M059J (cell line): Measurements from ENCODE around the gene LNX1. TPM values are rescaled to one million over a fixed set of nuclear protein-coding genes. Genes with fewer than 3 reads are reported as not detected.

Source experiments
- DNase-seq: peaks from one replicate; pipeline ENCODE4 v3.0.0-alpha.2; 2012; ENCODE audit warnings: low read depth
- total RNA-seq: library from RNA; depleted of rRNA; stranded (reverse); fragments of >200 nt; shearing (Covaris generic); gene quantifications from 2 replicates; pipeline ENCODE4 v1.2.3, GENCODE V29; 2014

Gene LNX1
- total RNA-seq, 1 experiment from 2014 or later, result 1.7 TPM

DNA sequence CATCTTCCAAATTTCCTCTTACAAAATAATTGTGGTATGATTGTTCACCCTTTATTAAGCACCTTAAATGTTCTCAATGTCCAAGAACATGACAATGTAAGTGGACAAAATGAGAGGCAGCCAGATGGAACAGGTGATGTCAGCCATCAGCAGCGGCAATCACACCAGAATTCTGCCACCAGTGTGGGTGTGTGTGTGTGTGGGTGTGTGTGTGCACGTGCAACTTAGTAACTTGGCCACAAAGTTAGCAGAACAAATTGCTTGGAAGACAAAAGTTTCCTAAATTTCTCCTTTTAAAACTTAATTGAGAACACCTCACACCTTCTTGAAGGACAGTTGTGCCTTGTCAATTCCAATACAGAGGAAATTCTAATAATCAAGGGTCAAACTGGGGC, 18.7 kb downstream of the LNX1 start:
- no peak for DNase-seq

DNA sequence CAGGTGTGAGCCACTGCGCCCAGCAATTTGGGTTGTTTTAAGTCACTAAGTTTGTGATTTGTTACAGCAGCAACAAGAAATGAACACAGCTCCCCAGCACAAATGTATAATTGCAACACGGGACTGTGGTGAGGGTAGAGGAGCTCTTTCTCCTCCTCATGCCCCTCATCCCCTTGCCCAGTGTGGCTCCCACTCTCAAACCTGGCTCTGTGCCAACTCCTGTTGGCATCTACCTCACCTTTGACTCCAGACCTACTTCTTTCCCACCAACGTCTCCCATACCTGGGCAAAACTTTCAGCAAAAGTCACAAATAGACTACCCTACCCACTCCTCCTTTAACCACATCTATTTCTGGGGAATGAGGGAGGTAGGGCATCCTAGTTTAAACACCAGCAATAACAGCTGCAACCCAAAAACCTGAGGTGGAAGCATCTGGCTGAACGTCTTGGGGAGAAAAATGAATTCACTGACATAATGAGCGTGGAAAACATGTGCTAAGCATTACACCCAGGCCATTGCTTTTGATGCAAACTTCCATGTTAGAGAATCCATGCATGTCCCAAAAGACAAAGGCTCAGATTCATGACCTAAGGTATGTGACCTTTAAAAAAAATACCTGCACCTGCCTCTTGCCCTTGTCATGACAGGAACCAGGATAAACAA, 19.2 kb downstream of the LNX1 start:
- no peak for DNase-seq

DNA sequence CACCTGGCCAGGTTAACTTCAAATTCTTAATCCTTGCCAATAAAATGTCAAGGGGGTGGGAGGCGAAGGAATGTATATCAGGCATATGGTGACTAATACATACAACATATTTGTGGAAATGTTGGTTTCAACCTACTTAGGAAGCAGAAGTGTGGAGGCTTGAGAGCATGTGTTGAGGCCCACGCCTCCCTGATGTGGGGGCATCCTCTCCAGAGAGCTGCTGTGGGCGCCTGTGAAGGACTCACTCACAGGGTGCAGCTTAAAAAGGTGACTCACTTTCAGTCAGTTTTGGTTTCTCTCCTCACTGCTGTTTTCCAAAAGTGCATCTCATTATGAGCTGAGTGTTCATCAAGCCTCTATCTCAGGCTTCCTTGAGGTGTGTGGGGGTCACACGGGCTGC, 27.5 kb downstream of the LNX1 start:
- peak; percentile 30 for DNase-seq

GRCh38 chr4:53562409-53562808, 28.9 kb downstream of the LNX1 start:
- DNase-seq, result no peak

DNA sequence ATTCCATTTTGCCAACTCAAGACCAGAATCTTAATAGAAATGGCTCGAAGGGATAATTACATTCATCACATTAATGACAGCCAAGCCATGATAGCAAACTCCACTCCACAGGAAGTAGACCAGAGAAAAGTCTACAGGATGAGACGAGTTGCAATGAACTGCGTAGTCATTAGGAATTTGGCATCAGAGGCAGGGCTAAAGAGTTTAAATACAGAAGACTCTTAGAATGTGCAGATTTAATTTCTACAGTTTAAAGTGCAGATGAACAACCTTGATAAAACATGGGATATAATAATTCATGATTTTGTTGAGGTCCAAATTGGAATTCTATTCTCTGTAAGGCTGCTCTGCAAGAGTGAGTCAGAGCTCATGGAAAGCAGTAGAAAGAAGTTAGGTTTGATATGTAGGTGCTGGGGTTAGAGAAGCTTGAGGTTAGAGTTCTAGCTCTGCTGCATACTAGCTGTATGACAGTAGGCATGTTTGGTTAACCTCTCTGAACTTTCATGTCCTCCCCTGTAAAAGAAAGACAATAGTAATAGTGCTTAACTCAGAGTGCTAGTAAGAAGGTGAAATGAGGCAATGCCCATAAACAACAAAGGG, 32.2 kb downstream of the LNX1 start:
- DNase-seq, result peak; percentile 48

GRCh38 chr4:53558065-53558801, 33.1 kb downstream of the LNX1 start:
- peak; percentile 62 for DNase-seq

- no peak for DNase-seq
Measured at GRCh38 chr4:53557669-53558064, 33.6 kb downstream of the LNX1 start.

DNA sequence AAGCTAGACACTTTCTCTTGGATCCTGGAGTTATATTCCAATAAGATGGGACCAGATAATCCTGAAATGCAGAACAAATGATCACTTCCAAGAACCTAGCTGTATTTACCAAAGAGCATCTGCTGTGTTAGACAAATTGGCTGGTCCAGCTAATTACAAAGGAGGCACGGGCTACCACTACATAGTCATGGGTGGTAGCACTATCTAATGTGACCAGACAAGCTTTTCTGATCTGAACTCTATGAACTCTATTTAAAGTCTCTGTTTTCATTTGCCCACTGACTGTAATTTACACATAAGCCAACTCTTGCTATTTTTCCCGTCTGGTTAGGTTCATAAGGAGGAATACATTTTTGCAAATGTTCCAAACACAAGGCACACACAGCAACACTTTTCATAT, 34.6 kb downstream of the LNX1 start:
- no peak for DNase-seq

DNA sequence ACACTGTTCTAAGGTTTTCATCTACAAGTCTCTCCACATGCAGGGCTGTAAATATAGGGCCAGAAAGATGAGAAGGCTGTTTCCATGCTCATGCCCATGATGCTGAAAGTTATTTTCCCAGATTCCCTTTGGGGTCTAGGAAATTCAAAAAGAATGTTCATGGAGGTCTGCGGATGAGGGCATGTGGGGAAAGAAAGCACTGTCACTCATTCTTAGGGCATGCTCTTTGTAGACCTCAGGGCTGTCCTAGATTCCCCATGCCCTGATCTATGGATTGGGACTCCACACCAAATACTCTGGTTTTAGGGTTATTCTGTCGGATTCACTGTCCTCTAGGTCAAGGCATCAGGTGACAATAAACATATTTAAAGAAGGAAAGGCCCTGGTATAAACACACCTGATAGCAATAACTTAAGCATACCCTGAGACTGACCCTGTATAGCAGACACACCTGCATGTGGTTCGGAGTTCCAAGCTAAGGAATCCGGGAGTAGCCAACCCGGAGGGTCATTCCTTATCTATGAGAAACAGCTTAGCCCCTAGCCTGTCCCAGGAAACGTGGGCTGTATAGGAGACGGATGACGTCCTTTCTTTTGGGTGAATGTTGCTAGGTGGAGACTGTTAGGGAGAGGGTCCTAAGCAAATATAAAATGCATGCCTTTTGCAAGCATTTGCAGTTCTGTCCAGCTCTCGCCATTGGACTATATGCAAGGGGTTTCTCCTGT, 37.6 kb downstream of the LNX1 start:
- DNase-seq, result no peak

GRCh38 chr4:53552711-53553110, 38.6 kb downstream of the LNX1 start:
- no peak for DNase-seq

- DNase-seq, result peak; percentile 37
Measured at GRCh38 chr4:53551958-53552357, 39.3 kb downstream of the LNX1 start.

- no peak for DNase-seq
Measured at GRCh38 chr4:53551281-53551864, 39.9 kb downstream of the LNX1 start.

DNA sequence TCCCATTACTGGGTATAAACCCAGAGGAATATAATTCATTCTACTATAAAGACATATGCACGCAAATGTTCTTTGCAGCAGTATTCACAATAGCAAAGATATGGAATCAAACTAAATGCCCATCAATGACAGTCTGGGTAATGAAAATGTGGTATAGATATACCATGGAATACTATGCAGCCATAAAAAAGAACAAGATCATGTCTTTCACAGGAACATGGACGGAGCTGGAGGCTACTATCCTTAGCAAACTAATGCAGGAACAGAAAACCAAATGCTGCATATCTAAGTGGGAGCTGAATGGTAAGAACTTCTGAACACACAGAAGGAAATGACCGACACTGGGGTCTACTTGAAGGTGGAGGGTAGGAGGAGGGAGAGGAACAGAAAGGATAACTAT, 42.6 kb downstream of the LNX1 start:
- DNase-seq, result no peak

GRCh38 chr4:53547983-53548382, 43.3 kb downstream of the LNX1 start:
- peak; percentile 18 for DNase-seq

DNA sequence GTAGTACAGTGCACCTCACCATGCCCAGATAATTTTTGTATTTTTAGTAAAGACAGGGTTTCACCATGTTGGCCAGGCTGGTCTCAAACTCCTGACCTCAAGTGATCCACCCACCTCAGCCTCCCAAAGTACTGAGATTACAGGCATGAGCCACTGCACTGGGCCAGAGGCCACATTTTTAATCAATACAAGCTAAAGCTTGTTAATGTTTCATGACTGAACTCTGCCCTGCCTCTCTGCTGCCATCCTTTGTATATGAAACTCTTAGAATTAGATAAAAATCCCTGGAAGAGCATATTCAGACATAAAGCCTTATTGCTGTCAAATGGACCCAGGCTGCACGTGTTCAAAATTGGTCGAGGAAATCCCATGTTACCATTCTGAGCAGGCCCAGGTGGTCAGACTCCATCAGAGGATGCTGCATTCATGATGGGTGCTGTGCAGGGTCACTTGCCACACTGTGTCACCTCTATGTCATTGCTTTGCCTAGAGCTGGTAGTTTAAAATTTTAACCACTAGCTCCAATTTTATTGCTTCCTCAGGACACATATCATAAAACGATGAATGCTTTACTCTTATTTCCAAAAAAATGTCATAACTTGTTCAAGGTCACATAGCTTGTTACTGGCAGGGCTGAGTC, 45.2 kb downstream of the LNX1 start:
- no peak for DNase-seq

- DNase-seq, result no peak
Measured at GRCh38 chr4:53545273-53545672, 46.0 kb downstream of the LNX1 start.

DNA sequence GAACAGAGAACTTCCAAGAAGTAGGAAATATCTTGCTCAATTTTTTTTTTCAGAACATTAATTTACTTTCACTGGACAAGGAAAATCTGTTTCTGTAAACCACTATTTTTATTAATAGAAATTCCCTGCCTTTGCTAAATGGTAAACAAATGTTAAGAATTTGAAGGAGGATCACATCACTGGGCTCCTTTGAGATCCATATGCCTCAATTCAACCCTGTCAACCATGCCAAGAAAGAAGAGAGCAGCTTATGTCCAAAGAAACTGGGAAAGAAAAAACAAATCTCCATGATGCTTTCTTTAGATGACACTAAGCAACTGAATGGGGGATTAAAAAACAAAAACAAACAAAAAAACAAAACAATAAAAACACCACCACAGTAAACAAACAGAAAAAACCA, 47.7 kb downstream of the LNX1 start:
- DNase-seq, result no peak

GRCh38 chr4:53541577-53542206, 49.6 kb downstream of the LNX1 start:
- peak; percentile 75 for DNase-seq

DNA sequence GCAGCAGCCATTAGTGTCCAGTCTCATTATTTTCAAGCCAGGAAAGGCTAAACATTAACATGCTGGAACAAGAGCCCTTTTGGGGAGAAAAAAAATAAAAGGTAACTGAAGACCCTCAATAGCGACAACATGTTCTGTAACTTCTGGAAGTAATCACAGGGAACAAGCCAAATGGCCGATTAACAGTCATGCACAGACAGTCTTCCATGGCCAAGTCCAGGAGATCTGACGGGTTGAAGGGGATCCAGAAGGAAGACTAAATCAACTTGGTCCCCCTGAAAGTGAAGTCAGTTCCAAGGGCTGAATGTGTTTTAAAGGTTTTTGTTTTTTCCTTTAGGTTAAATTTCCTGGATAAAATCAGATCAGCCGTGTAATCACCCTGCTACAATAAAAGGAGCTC, 52.5 kb downstream of the LNX1 start:
- DNase-seq, result no peak

DNA sequence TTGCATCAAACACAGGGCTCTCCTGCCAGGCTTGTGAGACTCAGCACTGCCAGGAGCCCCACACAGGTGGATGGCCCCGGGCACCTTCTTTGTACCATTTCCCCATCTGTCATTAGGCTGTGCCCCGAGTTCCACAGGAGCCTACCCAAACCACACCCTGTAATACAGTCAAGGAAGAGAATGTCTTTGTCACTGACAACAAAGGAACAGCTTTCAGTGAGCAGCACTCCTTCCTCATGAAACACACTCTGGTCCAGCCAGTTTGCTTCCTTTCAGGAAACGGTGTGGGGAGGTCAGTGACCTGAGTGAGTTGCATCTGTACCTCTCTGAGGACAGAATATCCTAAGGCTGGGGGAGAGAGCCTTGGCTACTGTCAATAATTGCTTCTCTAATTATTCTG, 53.7 kb downstream of the LNX1 start:
- DNase-seq, result no peak

- DNase-seq, result no peak
Measured at GRCh38 chr4:53536328-53536727, 55.0 kb downstream of the LNX1 start.
